Measurements from ENCODE around the gene MYRIP.
"Not testable (repeated sequence)": the region's sequence is repeated elsewhere in the genome, so short reads cannot be mapped to it uniquely, and the experiment has no call there.

Gene MYRIP

GRCh38 chr3:40083066-40083465 lies 273.7 kb downstream of the MYRIP start:
- no peak for DNase-seq (ENCODE audit: low spot score)

GRCh38 chr3:40084424-40084823 lies 275.0 kb downstream of the MYRIP start:
- not testable (repeated sequence) for DNase-seq (ENCODE audit: low spot score)

DNA sequence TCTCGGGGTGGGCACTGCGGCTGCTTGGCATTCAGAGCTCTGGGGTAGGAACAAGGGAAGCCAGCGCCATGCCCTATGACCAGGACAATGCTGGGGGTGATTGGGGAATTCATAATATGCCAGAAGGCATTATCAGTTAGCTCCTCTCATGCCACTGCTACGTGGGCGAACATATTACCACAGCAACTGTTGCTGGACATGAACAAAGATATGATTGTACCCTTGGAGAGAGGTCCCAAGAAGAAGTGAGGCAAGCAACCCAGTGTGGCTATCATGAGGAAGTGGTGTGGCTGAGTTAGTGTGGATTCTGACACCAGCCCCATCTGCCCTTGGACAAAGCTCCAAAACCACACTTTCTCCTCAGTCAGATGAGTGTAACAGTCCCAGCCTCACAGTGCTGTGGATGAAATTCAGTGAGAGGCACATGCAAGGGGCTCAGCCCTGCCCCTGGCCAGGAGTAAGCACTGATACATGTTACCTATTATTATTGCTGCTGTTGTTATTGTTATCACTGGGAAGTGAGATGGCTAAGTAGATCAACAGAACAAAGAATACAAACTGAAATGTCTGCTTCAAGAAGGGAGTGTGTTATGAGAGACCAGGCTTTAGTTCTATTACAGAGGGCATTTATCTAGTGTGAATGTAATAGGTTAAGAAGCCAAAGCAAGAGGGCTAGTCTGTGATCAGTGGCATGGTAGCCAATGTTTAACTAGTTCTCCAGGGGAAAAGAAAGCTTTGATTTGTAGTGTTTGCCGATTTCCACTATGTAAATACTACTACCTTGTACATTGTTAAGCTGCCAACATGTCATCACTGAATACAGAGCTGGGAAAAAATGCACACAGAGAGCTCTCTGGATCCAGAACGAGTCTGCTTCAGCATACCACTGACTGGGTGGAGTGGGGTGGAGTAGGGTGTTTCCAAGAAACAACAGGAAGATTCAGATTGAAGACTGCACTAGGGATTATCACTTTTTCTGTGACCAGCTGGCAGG lies 277.8 kb downstream of the MYRIP start:
- DNase-seq (ENCODE audit: low spot score): no peak

GRCh38 chr3:40088527-40089170 lies 279.2 kb downstream of the MYRIP start:
- no peak for DNase-seq (ENCODE audit: low spot score)

- peak; percentile 14 for DNase-seq (ENCODE audit: low spot score)
Observed at GRCh38 chr3:40096661-40097111, 287.3 kb downstream of the MYRIP start.

DNA sequence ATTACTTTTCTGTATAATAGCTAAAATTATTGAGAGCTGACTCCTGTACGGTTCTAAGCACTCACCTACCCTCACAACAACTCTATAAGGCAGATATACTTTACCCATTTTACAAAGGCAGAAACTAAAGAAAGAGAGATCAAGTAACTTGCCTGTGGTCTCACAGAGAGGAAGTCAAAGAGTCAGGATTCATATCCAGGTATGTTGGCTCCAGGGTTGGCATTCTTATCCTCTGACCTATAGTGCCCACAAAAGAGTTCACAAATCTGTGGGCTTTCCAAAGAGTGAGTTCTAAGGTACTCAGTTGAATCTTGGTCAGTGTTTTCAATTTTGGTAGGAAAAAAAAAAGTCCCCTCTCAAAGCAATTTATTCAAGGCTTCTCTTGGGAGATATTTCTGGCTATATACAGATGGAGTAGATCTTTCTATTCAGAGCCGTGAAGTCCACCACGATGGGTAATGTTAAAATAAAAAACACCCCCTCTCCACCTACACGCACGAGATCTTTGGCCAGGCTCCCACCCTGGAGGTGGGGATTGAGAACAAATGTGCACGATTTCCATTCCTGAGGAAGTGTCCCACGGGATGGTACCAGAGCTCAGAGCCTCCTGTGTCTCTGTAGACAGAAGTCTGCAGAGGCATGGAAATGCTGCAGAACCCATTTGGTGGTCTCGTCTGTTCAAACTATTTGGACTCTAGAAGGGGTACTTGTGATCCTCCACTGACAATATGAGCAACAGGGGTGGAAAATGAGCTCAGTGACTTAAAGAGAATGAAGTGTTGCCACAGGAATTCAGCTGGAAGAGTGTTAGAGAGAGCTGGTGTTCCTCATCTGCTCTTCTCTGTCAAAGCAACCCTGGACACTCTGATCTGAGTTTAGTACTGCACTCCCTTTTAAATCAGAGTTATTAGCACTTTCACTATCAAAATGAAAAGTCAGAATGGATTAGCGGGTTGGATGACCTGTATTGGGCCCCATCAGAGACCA lies 288.0 kb downstream of the MYRIP start:
- no peak for DNase-seq (ENCODE audit: low spot score)

GRCh38 chr3:40098261-40098759 lies 288.9 kb downstream of the MYRIP start:
- DNase-seq (ENCODE audit: low spot score): no peak

DNA sequence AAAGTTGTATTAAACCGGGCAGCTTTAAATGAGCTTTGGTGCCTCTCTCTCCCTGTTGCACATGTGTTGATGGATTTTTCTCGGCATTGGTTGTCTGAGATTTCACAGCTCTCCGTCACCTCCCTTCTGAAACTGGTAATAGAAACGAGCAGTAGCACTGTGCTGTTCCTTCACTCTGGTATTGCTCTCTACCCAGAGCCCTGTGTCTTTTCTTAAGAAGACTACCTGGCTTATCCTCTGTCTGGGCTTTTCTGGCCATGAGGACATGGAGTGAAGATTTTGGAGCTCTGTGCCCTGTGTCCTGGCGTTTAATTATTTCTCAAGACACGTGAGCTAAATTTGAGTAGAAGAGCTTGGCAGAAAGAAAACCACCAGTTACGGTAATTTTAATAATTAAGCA lies 290.5 kb downstream of the MYRIP start:
- DNase-seq (ENCODE audit: low spot score): no peak

DNA sequence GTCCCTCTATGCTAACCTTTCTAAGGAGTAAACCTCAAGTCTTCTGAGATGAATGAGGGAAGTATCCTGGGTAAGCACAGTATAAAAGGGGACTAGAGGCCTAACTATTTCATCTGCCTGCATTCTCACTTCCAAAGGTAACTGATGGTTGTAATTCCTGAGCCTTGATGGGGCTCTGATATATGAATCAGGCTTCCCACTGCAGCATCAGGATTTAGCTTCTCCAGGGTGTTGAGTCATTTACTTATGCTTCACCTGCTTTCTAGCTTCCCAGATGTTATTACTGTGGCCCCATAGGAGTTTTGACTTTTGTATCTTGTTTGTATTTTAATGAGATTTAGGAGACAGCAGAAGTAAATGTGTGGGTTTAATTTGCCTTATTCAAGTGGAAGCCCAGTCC lies 292.8 kb downstream of the MYRIP start:
- no peak for DNase-seq (ENCODE audit: low spot score)

- no peak for DNase-seq (ENCODE audit: low spot score)
Observed at GRCh38 chr3:40103829-40104228, 294.4 kb downstream of the MYRIP start.

- DNase-seq (ENCODE audit: low spot score): no peak
Observed at GRCh38 chr3:40104441-40104840, 295.0 kb downstream of the MYRIP start.

DNA sequence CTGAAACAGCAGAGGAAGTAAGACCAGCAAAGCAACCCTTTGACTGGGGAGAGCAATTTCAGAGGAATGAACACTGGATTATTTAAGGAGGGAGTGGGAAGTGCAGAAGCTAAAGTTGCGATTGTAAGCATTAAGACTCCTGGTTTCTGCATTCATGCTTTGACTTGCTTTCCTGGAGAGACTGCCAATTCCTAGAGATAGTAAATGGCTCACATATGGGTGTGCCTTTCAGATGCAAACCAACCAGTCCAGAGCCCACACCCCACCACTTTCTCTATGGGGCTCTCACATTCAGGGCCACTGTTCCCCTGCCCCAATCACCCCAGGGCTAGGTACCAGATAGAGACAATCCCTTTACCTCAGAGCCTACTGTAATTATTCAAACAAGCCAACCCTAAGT lies 299.2 kb downstream of the MYRIP start:
- DNase-seq (ENCODE audit: low spot score): no peak

DNA sequence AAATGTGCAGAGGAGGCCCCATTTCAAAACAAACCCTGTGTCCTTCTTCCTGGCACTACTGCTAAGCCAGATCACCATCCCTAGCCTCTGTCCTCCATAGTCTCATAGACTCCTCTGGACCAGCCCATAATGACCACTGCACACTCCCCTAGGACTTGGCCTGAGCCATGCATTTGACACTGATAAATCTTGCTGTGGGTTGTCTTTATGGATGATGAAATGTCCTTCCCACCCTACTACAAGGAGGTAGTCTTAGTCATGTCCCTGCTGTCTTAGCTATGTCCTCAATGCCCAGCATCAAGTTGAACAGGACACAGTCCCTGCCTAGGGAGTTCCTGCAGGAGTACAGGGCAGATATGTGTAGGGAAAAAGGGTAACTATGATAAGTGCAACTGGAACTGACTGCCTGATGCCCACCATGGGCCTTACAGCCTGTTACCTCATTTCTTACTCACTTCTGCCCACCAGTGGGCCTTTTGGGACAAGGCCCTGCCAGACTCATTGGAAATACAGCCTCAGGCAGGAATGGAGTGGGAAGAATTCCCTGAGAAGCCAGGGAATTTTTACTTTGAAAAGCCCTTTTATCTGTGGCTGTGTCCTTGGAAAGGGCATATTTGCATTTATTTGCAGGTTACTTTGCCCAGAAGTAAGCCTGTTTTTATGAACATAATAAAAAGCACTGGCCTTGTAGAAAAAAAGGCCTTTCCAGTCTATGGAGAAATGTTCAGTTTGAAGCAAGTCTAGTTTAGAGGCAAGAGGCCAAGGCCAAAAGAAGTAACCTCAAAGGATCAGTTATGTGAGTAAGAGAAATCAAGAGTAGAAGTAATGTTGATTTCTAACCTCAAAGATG lies 300.5 kb downstream of the MYRIP start:
- DNase-seq (ENCODE audit: low spot score): no peak

DNA sequence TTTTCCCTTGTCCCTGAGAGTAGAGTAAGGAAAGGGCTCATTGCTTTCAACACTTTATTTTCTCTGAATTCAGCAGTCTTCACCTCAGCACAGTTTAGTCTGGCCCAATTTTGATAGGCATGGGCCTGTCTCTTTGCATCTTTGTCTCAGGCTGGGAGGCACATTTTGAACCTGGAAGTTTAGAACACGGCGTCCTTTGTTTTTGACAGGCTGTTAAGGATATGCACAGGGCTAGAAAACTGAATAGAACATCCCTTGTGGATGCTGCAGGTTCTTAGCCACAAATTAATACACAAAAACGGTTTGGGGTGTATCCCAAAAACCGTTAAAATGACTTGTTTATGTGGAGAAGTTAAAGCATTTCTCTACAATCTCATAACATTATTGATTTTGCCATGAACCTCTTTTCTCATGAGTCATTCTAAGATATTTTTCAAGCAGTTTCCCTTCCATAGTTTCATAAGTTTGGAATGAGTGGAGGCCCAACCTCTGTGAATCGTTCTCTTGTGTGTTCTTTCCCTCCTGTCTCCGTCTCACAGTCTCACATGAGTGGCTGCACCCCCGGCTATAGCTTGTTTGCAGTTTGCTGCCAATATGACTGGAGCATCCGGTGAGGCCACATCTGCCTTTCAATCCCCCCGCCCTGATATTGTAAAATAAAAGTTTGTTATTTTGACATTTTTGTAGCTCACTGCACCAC lies 307.2 kb downstream of the MYRIP start:
- DNase-seq (ENCODE audit: low spot score): peak; percentile 34

DNA sequence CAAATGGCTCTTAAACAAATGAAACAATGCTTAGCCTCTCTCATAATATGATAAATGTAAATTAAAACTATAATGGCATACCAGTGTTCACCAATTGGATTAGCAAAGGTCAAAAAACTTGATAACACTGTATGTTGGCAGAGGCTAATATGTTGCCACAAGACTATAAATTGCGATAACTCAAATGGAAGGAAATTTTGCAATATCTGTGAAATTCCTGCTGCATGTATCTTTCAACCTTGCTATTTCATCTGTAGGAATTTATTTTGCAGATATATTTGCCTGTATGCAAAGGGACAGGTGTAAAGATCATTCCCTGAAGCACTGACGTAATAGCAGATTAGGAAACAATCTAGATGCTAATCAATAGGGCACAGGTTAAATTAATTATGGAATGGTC lies 308.7 kb downstream of the MYRIP start:
- no peak for DNase-seq (ENCODE audit: low spot score)

DNA sequence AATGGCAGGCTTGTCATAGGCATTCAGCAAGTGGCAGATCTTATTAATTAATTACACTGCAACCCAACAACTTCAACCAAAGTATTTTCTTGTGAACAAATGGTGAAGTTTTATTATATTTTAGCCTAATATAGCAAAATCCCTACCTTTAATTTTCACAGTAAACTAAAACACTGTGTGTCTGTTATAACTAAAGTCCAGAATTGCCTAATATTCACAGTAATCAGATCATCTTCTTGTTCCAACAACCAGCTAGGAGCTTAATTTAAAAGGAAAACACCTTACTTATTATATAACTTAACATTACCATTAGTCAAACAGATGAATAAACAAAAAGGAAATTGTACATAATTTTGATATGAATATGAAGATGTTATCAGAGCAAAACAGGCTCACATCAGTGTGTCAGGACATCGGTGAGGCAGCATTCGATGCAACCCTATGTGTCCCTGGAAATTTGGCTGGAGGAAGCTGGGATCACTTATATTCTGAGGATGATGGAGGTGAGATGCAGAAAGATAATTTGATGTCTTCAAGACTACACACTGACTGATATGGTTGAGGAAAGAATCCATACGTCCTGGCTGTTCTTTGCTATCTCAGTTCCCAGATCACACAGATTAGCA lies 310.8 kb downstream of the MYRIP start:
- no peak for DNase-seq (ENCODE audit: low spot score)

DNA sequence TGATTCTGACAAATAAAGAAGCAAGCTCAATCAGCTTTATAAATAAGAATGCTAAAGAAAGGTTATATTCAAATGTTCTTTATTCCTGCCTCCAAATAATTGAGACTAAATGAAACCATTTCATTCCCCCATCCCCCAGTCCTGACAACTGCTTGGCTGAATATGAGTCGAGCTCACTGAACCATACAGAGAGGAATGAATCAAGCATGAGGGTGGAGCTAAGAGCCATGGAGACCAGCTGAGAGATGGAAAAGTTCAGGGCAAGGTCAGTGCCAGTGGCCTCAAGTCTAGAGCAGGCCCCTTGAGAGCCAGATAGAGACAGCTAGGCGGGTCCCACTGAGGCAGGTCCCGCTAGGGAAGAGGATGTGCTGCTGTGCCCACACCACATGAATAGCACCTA lies 311.4 kb downstream of the MYRIP start:
- peak; percentile 33 for DNase-seq (ENCODE audit: low spot score)

DNA sequence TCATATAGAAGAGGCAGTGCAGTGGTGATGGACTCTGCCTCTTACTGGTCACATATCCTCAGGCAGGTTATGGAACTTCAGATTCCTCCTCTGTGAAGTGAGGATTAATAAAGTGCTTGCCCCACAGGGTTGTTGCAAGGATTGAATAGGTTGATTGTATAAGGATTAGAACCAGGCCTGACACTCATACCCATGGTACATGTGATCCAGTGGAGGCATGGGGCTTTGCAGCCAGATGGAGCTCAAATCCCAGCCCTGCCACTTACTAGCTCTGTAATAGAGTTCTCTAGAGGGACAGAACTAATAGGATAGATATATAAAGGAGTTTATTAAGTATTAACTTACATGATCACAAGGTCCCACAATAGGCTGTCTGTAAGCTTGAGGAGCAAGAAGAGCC lies 315.5 kb downstream of the MYRIP start:
- no peak for DNase-seq (ENCODE audit: low spot score)

GRCh38 chr3:40128166-40128565 lies 318.8 kb downstream of the MYRIP start:
- DNase-seq (ENCODE audit: low spot score): no peak

DNA sequence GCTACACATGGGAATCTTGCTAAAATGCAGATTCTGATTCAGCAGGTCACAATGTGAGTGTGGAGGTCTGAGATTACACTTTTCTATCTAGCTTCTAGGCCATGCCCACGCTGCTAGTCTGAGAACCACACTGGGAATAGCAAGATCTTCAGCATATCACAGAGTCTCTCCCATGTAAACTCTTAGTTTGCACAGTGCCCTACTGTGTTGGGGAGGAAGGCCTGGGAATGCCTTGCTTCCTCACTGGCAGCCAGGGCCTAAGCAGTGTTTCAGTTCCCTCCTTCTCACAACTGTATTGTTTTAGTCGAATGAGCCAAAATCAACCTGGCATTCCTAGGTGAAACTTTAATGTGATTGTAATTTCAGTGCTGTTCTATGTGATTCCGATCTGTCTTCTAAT lies 320.1 kb downstream of the MYRIP start:
- DNase-seq (ENCODE audit: low spot score): no peak

Data from AG08396 (cell line).